Measurements from ENCODE around the gene GPR101.

DNA sequence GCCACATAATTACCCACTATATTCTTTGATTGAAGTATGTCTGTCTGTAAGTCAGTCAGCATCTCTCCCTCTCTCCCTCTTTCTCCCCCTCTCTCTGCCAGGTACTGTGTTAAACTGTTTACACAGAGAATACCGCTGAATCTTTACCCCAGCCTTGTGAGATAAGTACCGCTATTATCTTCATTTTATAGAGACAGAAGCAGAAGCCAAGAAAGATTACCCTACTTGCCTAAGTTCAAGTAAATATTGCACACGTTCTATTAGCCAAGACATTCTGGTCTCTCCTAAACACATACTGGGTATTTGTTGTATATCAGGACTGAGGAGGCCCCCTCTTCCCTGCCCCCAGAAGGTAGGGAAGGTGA lies 695 bp upstream of the GPR101 start:
- TF ChIP-seq, protein P1, sequence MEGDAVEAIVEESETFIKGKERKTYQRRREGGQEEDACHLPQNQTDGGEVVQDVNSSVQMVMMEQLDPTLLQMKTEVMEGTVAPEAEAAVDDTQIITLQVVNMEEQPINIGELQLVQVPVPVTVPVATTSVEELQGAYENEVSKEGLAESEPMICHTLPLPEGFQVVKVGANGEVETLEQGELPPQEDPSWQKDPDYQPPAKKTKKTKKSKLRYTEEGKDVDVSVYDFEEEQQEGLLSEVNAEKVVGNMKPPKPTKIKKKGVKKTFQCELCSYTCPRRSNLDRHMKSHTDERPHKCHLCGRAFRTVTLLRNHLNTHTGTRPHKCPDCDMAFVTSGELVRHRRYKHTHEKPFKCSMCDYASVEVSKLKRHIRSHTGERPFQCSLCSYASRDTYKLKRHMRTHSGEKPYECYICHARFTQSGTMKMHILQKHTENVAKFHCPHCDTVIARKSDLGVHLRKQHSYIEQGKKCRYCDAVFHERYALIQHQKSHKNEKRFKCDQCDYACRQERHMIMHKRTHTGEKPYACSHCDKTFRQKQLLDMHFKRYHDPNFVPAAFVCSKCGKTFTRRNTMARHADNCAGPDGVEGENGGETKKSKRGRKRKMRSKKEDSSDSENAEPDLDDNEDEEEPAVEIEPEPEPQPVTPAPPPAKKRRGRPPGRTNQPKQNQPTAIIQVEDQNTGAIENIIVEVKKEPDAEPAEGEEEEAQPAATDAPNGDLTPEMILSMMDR (IDR thresholded peaks at IDR 0.05), result no peak
- TF ChIP-seq POLR2A (IDR thresholded peaks at IDR 0.05), result no peak
